Muscle layer of colon (tissue), 2 donors: ENCODE measurements around the gene PI4K2A.
"Not testable (repeated sequence)": the region's sequence is repeated elsewhere in the genome, so short reads cannot be mapped to it uniquely, and the experiment has no call there.

ENCODE experiments used
- H3K27ac ChIP-seq: one replicate; pipeline ENCODE4 v1.7.0; 2013; ENCODE audit warnings: low read depth, mild to moderate bottlenecking, low read length, moderate library complexity
- H3K27me3 ChIP-seq, 2 donors: one replicate each; pipeline ENCODE4 v1.7.0; 2013; ENCODE audit warnings: low read length in 2 of 2, mild to moderate bottlenecking in 2 of 2; ENCODE audit not compliant: insufficient read depth in 2 of 2, control insufficient read depth in 1 of 2
- H3K36me3 ChIP-seq: one replicate; pipeline ENCODE4 v1.7.0; 2013; ENCODE audit warnings: mild to moderate bottlenecking, low read length; ENCODE audit not compliant: insufficient read depth
- H3K4me1 ChIP-seq: one replicate; pipeline ENCODE4 v1.7.0; 2013; ENCODE audit warnings: mild to moderate bottlenecking, low read length; ENCODE audit not compliant: insufficient read depth
- H3K4me3 ChIP-seq, 2 donors: one replicate each; pipeline ENCODE4 v1.7.0; 2013; ENCODE audit warnings: low read length in 2 of 2, low read depth in 1 of 2, mild to moderate bottlenecking in 1 of 2, moderate library complexity in 1 of 2
- H3K9ac ChIP-seq: one replicate; pipeline ENCODE4 v1.7.0; 2013; ENCODE audit warnings: low read length
- H3K9me3 ChIP-seq: one replicate; pipeline ENCODE4 v1.7.0; 2013; ENCODE audit warnings: mild to moderate bottlenecking, low read length
- donor health status: abdominal sarcoma.
- donor health status: Adenocarcinoma of cecum.

The PI4K2A gene

DNA sequence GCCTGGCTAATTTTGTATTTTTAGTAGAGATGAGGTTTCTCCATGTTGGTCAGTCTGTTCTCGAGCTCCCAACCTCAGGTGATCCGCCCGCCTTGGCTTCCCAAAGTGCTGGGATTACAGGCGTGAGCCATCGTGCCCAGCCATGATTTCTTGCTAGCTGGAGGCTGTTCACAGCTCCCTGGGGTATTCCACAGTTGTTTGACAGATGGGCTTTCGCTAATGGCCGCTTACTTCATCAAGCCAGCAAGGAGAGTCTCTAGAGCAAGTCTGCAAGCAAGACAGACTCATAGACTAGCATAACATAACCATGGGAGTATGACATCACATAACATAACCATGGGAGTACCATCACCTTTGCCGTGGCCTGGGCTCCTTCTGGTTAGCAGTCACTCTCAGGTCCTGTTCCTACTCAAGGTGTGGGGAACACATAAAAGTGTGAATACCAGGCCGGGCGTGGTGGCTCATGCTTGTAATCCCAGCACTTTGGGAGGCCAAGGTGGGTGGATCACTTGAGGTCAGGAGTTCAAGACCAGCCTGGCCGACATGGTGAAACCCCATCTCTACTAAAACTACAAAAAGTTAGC lies 57.7 kb downstream of the PI4K2A start:
- H3K27ac ChIP-seq, H3K27me3 ChIP-seq, H3K9ac ChIP-seq, H3K36me3 ChIP-seq, H3K9me3 ChIP-seq, H3K4me3 ChIP-seq, H3K4me1 ChIP-seq: not testable (repeated sequence)

DNA sequence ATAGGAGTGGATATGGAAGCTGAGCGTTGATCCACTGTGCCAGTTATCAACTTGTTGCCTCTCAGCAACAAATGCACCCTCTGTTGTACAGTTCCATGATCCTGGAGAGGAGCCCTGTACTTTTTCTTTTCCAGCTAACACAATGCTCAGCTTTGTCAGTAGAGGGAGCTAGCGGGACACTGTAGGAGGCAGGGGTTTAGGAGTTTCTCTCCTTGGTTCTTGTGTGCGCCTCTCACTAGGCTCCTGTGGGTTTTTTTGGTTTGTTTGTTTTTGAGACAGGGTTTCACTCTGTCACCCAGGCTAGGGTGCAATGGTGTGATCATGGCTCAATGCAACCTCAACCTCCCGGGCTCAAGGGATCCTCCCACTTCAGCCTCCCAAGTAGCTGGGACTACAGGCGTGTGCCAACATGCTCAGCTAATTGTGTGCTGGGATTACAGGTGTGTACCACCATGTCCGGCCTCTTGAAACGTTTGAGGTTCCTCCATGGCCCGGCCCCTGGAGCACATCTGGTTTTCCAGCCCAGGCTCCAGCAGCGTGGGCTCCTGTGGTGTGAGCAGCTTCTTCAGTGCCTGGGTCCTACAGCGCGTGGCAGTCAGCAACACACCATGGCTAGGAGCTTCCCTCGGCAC lies 61.1 kb downstream of the PI4K2A start:
- Histone ChIP-seq H3K36me3 (no peaks in the 10 kb centered on the region), H3K9me3 (no peaks in the 10 kb centered on the region), H3K4me1 (peaks cover 4% of the 10 kb centered on the region), H3K27ac (no peak overlapping the region), H3K4me3 (no peak overlapping the region), H3K27me3 (no peaks in the 10 kb centered on the region), H3K9ac (no peak overlapping the region)

GRCh38 chr10:97703398-97704067 lies 63.1 kb downstream of the PI4K2A start:
- Histone ChIP-seq H3K27ac (no peak overlapping the region), H3K9ac (no peak overlapping the region), H3K36me3 (no peaks in the 10 kb centered on the region), H3K4me3 (no peak overlapping the region), H3K9me3 (no peaks in the 10 kb centered on the region), H3K27me3 (no peaks in the 10 kb centered on the region), H3K4me1 (peaks cover 15% of the 10 kb centered on the region)

GRCh38 chr10:97704341-97704740 lies 63.9 kb downstream of the PI4K2A start:
- H3K4me3 ChIP-seq = no peak overlapping the region
- H3K36me3 ChIP-seq = no peaks in the 10 kb centered on the region
- H3K27ac ChIP-seq = no peak overlapping the region
- no peak overlapping the region for H3K9ac ChIP-seq
- H3K27me3 ChIP-seq = no peaks in the 10 kb centered on the region
- H3K9me3 ChIP-seq = no peaks in the 10 kb centered on the region
- H3K4me1 ChIP-seq = peaks cover 23% of the 10 kb centered on the region

DNA sequence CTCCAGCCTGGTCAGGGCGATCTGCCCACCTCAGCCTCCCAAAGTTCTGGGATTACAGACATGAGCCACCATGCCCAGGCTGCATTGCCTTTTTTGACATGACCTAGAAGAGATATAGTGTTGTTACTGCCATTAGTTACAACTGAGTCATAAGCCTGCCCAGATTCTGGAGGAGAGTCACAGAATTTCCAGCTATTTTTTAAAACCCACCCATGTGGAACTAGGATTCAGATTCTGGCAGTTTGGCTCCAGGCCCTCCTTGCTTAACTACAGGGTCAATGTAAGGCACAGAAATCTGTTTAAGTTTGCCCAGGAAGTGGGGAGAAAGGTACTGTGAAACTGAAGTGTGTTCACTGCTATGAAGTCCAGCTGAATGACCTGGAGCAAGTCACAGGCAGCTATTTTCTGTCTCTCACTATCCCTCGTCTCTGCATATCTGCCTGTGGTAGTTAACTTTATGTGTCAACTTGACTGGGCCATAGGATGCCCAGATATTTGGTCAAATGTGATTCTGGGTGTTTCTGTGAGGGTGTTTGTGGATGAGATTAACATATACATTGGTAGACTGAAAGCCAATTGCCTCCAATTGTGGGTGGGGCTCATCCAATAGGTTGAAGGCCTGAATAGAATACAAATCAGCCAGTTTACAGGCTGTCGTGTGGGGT lies 64.7 kb downstream of the PI4K2A start:
- H3K4me1 ChIP-seq = peaks cover 29% of the 10 kb centered on the region
- no peaks in the 10 kb centered on the region for H3K27me3 ChIP-seq
- no peak overlapping the region for H3K27ac ChIP-seq
- no peaks in the 10 kb centered on the region for H3K9me3 ChIP-seq
- no peak overlapping the region for H3K9ac ChIP-seq
- H3K4me3 ChIP-seq = no peak overlapping the region
- H3K36me3 ChIP-seq = no peaks in the 10 kb centered on the region

- Histone ChIP-seq H3K27me3 (no peaks in the 10 kb centered on the region), H3K4me1 (peaks cover 25% of the 10 kb centered on the region), H3K9me3 (no peaks in the 10 kb centered on the region), H3K36me3 (no peaks in the 10 kb centered on the region), H3K9ac (peak overlapping the region; percentile 21), H3K4me3 (no peak overlapping the region), H3K27ac (no peak overlapping the region)
Measured at GRCh38 chr10:97707134-97707861, 66.8 kb downstream of the PI4K2A start.

- no peaks in the 10 kb centered on the region for H3K9me3 ChIP-seq
- H3K27me3 ChIP-seq = no peaks in the 10 kb centered on the region
- H3K9ac ChIP-seq = peak overlapping the region; percentile 21
- H3K27ac ChIP-seq = peak overlapping the region; percentile 40
- peaks cover 31% of the 10 kb centered on the region for H3K4me1 ChIP-seq
- no peaks in the 10 kb centered on the region for H3K36me3 ChIP-seq
- no peak overlapping the region for H3K4me3 ChIP-seq
Measured at GRCh38 chr10:97708167-97708566, 67.7 kb downstream of the PI4K2A start.

DNA sequence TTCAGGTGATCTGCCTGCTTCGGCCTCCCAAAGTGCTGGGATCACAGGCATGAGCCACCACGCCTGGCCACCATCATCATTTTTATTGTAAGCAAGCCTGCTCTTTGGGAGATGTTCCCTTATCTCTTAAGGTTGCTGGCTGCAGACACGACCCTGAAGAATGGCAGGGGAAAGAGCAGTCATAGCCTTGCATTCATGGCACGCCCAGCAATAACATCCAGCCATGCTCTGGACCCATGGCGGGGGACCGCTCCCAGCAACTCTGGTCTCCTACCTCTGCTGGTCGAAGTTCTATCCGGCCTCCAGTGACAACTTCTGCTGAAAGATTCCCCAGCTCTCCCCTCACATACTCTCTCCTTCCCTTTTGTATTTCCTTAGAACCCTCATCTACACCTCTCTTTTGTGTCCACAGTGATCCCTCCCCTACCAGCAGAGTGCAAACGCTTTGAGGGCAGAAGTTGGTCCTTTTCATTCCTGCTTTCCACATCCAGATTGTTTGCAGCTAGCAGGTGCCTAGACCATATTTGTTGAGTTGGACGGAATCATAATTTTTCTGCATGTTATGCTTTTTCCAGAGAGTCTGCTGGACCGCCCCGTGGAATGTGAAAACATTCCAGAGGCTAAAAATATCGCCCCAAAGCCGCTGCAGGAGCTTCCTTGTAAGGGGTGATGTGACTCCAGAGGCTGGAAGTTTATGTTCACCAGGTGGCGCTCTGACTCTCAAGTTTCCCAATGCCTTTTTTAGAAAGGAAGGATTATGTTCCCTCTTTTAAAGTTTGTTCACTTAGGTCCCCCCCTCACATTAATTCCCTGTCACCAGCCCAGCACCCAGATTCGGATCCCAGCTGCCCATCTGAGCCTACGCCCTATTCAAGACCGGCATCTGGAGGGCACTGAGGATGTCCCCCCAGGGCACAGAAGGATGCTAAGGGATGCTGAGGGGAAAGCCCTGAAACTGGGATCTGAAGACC lies 68.8 kb downstream of the PI4K2A start:
- no peaks in the 10 kb centered on the region for H3K36me3 ChIP-seq
- H3K4me1 ChIP-seq = peaks cover 32% of the 10 kb centered on the region
- no peaks in the 10 kb centered on the region for H3K9me3 ChIP-seq
- no peak overlapping the region for H3K4me3 ChIP-seq
- peak overlapping the region; percentile 66 for H3K27ac ChIP-seq
- no peaks in the 10 kb centered on the region for H3K27me3 ChIP-seq
- H3K9ac ChIP-seq = no peak overlapping the region

- Histone ChIP-seq H3K27me3 (no peaks in the 10 kb centered on the region), H3K36me3 (peaks cover 13% of the 10 kb centered on the region), H3K9ac (no peak overlapping the region), H3K27ac (peak overlapping the region; percentile 32), H3K4me3 (no peak overlapping the region), H3K9me3 (no peaks in the 10 kb centered on the region), H3K4me1 (peaks cover 54% of the 10 kb centered on the region)
Measured at GRCh38 chr10:97711640-97712572, 71.4 kb downstream of the PI4K2A start.
